GM18907 (cell line): ENCODE results near the gene SGCA.

Experiments
- ATAC-seq: cut with Tn5 transposase; IDR thresholded peaks from one replicate; pipeline ENCODE4 v1.9.1; 2021; ENCODE audit warnings: mild to moderate bottlenecking, moderate library complexity; ENCODE audit not compliant: unreplicated experiment

SGCA gene

GRCh38 chr17:50165066-50165465 is 739 bp upstream of the SGCA start:
- no peak for ATAC-seq

GRCh38 chr17:50165466-50165865 is 339 bp upstream of the SGCA start:
- no peak for ATAC-seq

- no peak for ATAC-seq
These were observed 845 bp downstream of the SGCA start for GRCh38 chr17:50166518-50167181.

- no peak for ATAC-seq
These were observed 1.6 kb downstream of the SGCA start for GRCh38 chr17:50167371-50167770.

- ATAC-seq = no peak
These were observed 2.5 kb downstream of the SGCA start for GRCh38 chr17:50168319-50168718.

GRCh38 chr17:50169121-50169764 is 3.4 kb downstream of the SGCA start:
- no peak for ATAC-seq

GRCh38 chr17:50169881-50170459 is 4.2 kb downstream of the SGCA start:
- no peak for ATAC-seq

- peak; percentile 72 for ATAC-seq
These were observed 5.0 kb downstream of the SGCA start for GRCh38 chr17:50170662-50171370.

- no peak for ATAC-seq
These were observed 5.7 kb downstream of the SGCA start for GRCh38 chr17:50171371-50172071.

- ATAC-seq = no peak
These were observed 6.3 kb downstream of the SGCA start for GRCh38 chr17:50172130-50172529.

- no peak for ATAC-seq
These were observed 7.1 kb downstream of the SGCA start for GRCh38 chr17:50172936-50173334.

- ATAC-seq = no peak
These were observed 7.6 kb downstream of the SGCA start for GRCh38 chr17:50173335-50173941.

GRCh38 chr17:50174444-50174843 is 8.6 kb downstream of the SGCA start:
- no peak for ATAC-seq

- no peak for ATAC-seq
These were observed 9.4 kb downstream of the SGCA start for GRCh38 chr17:50175035-50175807.

GRCh38 chr17:50176559-50177357 is 11.0 kb downstream of the SGCA start:
- no peak for ATAC-seq

- no peak for ATAC-seq
These were observed 11.7 kb downstream of the SGCA start for GRCh38 chr17:50177476-50177875.

- ATAC-seq = peak; percentile 66
These were observed 12.4 kb downstream of the SGCA start for GRCh38 chr17:50177983-50178834.

GRCh38 chr17:50180111-50180510 is 14.3 kb downstream of the SGCA start:
- no peak for ATAC-seq
